DND-41 (cell line): ENCODE results near the gene SMPD2.

Experiments used
- ATAC-seq: fragments of 200-7000 bp; cut with Tn5 transposase; 3 replicates; pipeline ENCODE4 v1.9.1; 2021; ENCODE audit warnings: low read depth; ENCODE audit not compliant: insufficient read depth
- DNase-seq: peaks from one replicate; pipeline ENCODE4 v3.0.0-alpha.2; 2020
- H2AFZ ChIP-seq: 2 replicates; pipeline ENCODE4 v1.6.0; 2012; ENCODE audit warnings: low read depth, low read length
- H3K27ac ChIP-seq: 2 replicates; pipeline ENCODE4 v1.5.1; 2012; ENCODE audit warnings: low read length, inconsistent platforms
- H3K27me3 ChIP-seq: fragments of 200-600 bp; sonication (generic); 2 replicates; pipeline ENCODE4 v1.6.0; 2012; ENCODE audit warnings: low read length, mild to moderate bottlenecking, inconsistent platforms; ENCODE audit not compliant: insufficient read depth, poor library complexity
- H3K36me3 ChIP-seq: 2 replicates; pipeline ENCODE4 v1.5.1; 2012; ENCODE audit warnings: low read length, inconsistent platforms; ENCODE audit not compliant: insufficient read depth
- H3K4me1 ChIP-seq: 2 replicates; pipeline ENCODE4 v1.5.1; 2012; ENCODE audit warnings: mild to moderate bottlenecking, low read length; ENCODE audit not compliant: insufficient read depth
- H3K4me2 ChIP-seq: 2 replicates; pipeline ENCODE4 v1.6.0; 2012; ENCODE audit warnings: mild to moderate bottlenecking, moderate library complexity, low read length, inconsistent platforms; ENCODE audit not compliant: insufficient read depth
- H3K4me3 ChIP-seq, 2 experiments: fragments of 200-600 bp in 1 of 2; shearing (Covaris generic) in 1 of 2; 2 replicates each; pipeline ENCODE4 v1.5.1; 2012 to 2016; ENCODE audit warnings: inconsistent platforms in 2 of 2, low read length in 2 of 2, mild to moderate bottlenecking in 2 of 2, low read depth in 1 of 2, moderate library complexity in 1 of 2
- H3K79me2 ChIP-seq: 2 replicates; pipeline ENCODE4 v1.6.0; 2012; ENCODE audit warnings: low read length, inconsistent platforms; ENCODE audit not compliant: insufficient read depth
- H3K9ac ChIP-seq: 2 replicates; pipeline ENCODE4 v1.6.0; 2012; ENCODE audit warnings: low read depth, mild to moderate bottlenecking, inconsistent platforms, low read length, moderate library complexity
- H3K9me3 ChIP-seq: 2 replicates; pipeline ENCODE4 v1.5.1; 2012; ENCODE audit warnings: low read length, moderate library complexity, mild to moderate bottlenecking, inconsistent platforms; ENCODE audit not compliant: insufficient read depth, severe bottlenecking
- H4K20me1 ChIP-seq: 2 replicates; pipeline ENCODE4 v1.6.0; 2012; ENCODE audit warnings: low read length; ENCODE audit not compliant: insufficient read depth
- EZH2 ChIP-seq: IDR thresholded peaks from 3 replicates; pipeline ENCODE4 v1.6.1; 2012; ENCODE audit warnings: borderline replicate concordance, low read depth, mild to moderate bottlenecking, moderate library complexity, low read length, inconsistent platforms; ENCODE audit not compliant: severe bottlenecking
- TF ChIP-seq, protein P1 (sequence below): IDR thresholded peaks from 2 replicates; pipeline ENCODE4 v1.5.1; 2012; ENCODE audit warnings: borderline replicate concordance, low read length, moderate library complexity, mild to moderate bottlenecking; ENCODE audit not compliant: poor library complexity, severe bottlenecking; ENCODE audit errors: extremely low read depth

Gene SMPD2

DNA sequence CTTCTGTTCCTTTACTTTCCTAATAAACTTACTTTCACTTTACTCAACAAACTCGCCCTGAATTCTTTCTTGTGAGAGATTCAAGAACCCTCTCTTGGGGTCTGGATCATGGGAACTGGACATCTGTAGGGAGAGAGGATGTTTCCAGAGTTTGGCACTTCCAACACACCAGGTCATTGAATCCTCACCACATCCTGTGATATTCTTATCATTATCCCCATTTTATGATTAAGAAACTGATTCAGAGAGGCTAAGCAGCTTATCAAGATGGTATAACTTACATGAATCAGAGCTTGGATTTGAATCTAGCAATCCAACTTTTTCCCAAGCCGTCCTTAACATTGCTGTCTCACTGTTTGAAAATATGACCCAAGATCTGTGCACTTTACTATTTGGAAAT, 15.6 kb upstream of the SMPD2 start:
- H3K9me3 ChIP-seq, result no peaks in the 10 kb centered on the region
- no peaks in the 10 kb centered on the region for H3K36me3 ChIP-seq
- H3K4me1 ChIP-seq, result no peaks in the 10 kb centered on the region
- no peak for ATAC-seq
- H2AFZ ChIP-seq, result no peak overlapping the region
- H3K27ac ChIP-seq, result no peak overlapping the region
- no peak overlapping the region for H3K4me3 ChIP-seq
- no peak overlapping the region for H3K4me2 ChIP-seq
- H3K27me3 ChIP-seq, result no peaks in the 10 kb centered on the region
- H3K9ac ChIP-seq, result no peak overlapping the region
- no peaks in the 10 kb centered on the region for H4K20me1 ChIP-seq
- no peak for TF ChIP-seq EZH2
- TF ChIP-seq, protein P1, sequence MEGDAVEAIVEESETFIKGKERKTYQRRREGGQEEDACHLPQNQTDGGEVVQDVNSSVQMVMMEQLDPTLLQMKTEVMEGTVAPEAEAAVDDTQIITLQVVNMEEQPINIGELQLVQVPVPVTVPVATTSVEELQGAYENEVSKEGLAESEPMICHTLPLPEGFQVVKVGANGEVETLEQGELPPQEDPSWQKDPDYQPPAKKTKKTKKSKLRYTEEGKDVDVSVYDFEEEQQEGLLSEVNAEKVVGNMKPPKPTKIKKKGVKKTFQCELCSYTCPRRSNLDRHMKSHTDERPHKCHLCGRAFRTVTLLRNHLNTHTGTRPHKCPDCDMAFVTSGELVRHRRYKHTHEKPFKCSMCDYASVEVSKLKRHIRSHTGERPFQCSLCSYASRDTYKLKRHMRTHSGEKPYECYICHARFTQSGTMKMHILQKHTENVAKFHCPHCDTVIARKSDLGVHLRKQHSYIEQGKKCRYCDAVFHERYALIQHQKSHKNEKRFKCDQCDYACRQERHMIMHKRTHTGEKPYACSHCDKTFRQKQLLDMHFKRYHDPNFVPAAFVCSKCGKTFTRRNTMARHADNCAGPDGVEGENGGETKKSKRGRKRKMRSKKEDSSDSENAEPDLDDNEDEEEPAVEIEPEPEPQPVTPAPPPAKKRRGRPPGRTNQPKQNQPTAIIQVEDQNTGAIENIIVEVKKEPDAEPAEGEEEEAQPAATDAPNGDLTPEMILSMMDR, result no peak
- no peak for DNase-seq
- H3K79me2 ChIP-seq, result no peaks in the 10 kb centered on the region

DNA sequence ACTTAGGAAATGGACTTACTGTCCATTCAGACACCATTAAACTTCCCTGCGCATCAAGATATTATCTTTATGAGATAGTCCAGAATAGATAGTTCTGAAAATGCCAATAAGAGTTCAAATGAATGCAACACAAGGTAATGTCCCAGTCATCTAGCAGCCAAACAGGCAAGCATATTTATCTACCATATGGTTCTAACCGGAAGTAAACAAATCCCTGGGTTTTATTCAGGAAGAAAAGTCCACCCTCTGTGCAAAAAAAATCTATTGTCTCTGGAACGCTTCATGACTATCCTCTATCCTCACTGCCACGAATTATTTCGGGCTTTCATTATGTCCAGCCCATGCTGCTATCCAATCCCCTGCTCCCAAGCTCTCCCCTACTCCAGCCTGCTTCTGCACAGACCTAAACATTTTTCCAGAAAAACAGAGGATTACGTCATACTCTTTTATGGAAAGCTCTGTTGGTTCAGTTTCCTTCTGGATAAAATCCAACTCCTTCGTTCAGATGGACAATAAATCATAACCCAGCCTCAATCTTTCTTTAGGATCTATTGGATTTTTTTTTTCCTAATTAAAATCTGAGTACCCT, 11.5 kb upstream of the SMPD2 start:
- no peaks in the 10 kb centered on the region for H4K20me1 ChIP-seq
- no peaks in the 10 kb centered on the region for H3K4me1 ChIP-seq
- H3K79me2 ChIP-seq, result no peaks in the 10 kb centered on the region
- no peak overlapping the region for H2AFZ ChIP-seq
- no peak overlapping the region for H3K27ac ChIP-seq
- DNase-seq (no peak), ATAC-seq (no peak)
- H3K4me2 ChIP-seq, result no peak overlapping the region
- TF ChIP-seq, protein P1, result no peak
- TF ChIP-seq EZH2, result no peak
- H3K36me3 ChIP-seq, result no peaks in the 10 kb centered on the region
- H3K27me3 ChIP-seq, result no peaks in the 10 kb centered on the region
- H3K4me3 ChIP-seq, result no peak overlapping the region
- H3K9me3 ChIP-seq, result no peaks in the 10 kb centered on the region
- no peak overlapping the region for H3K9ac ChIP-seq

DNA sequence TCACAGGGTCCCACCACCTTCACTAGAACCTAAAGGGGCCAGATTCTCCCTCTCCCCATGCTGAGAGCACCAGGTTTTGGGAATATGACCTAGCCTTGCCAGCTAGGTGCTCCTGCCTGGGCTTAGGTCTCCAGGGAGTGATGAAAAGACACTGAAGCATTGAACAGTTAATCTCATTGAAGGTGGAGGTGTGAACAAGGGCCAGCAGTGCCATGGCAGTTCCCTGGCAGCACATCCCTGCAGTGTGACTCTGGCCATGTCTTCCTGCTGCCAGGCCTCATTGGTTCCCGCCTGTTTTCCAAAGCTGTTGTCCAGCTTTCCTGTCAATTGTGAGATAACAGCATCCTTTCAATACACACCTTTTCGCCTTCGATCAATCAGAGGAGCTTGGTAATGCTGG, 11.0 kb upstream of the SMPD2 start:
- ATAC-seq (no peak), DNase-seq (no peak)
- no peak for TF ChIP-seq EZH2
- TF ChIP-seq, protein P1, result no peak
- no peak overlapping the region for H3K27ac ChIP-seq
- no peaks in the 10 kb centered on the region for H3K27me3 ChIP-seq
- no peak overlapping the region for H3K9ac ChIP-seq
- no peaks in the 10 kb centered on the region for H3K4me1 ChIP-seq
- no peaks in the 10 kb centered on the region for H3K79me2 ChIP-seq
- H4K20me1 ChIP-seq, result no peaks in the 10 kb centered on the region
- no peak overlapping the region for H2AFZ ChIP-seq
- no peak overlapping the region for H3K4me3 ChIP-seq
- no peaks in the 10 kb centered on the region for H3K9me3 ChIP-seq
- H3K4me2 ChIP-seq, result no peak overlapping the region
- no peaks in the 10 kb centered on the region for H3K36me3 ChIP-seq

DNA sequence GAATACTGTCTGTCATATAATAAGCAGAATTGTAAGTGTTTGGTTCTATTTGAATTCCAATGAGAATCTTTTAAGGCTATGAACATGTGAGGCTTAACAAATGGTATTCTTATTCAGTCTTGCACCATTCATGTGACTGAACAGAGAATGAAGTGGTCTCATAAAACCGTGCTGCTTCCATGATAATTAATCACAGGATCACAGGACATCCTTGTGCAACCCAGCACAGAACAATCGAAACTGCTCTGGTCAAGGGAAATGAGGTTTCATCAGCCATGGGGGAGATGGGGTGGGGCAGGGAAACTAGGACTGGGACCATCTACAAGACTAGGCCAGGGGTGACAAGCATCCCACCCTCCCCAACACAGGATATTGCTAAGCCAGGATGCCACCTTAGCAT, 6.1 kb upstream of the SMPD2 start:
- Histone ChIP-seq H3K9me3 (no peaks in the 10 kb centered on the region), H2AFZ (no peak overlapping the region), H3K9ac (no peak overlapping the region), H3K27ac (no peak overlapping the region), H3K36me3 (no peaks in the 10 kb centered on the region), H3K4me2 (no peak overlapping the region), H4K20me1 (no peaks in the 10 kb centered on the region), H3K4me1 (0 out of 2 replicates have a peak, but pooled peaks cover under 1% of the 10 kb centered on the region), H3K27me3 (no peaks in the 10 kb centered on the region), H3K79me2 (no peaks in the 10 kb centered on the region), H3K4me3 (no peak overlapping the region)
- TF ChIP-seq, protein P1, result no peak
- TF ChIP-seq EZH2, result no peak
- ATAC-seq, result no peak
- DNase-seq, result no peak
